DOHH2 (cell line): ENCODE data around the gene SLC5A6.

Experiments used
- CTCF ChIP-seq: fragments of 200-600 bp; sonication (generic); IDR thresholded peaks from one replicate; pipeline ENCODE4 v1.5.1; 2014; ENCODE audit warnings: antibody characterized with exemption, mild to moderate bottlenecking, low read depth, low read length; ENCODE audit not compliant: poor library complexity, severe bottlenecking
- EZH2phosphoT487 ChIP-seq: fragments of 200-600 bp; sonication (generic); IDR thresholded peaks from 2 replicates; pipeline ENCODE4 v1.6.1; 2017; ENCODE audit warnings: borderline replicate concordance, mild to moderate bottlenecking, antibody characterized with exemption, low read length, moderate library complexity, mixed read lengths

DNA sequence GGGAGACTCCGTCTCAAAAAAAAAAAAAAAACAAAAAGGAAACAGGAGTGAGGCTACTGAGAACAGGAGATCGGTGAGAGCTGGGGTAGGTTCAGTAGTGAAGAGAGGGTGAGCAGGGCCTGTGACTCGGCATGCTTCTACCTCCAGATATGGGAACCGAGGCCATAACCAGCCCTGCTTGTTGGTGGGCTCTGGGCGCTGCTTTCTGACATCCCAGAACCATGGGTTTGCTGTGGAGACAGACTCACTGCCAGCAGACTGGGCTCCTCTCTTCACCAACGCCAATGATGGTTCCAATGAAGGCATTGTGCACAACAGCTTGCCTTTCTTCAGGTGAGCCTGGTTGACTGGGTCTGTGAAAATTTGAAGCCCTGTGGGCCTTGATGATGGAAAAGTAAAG lies 11.3 kb upstream of the SLC5A6 start:
- TF ChIP-seq CTCF (no peak), EZH2phosphoT487 (no peak)
